Measurements from ENCODE around the gene SOS2. TPM values are rescaled to one million over a fixed set of nuclear protein-coding genes. Genes with fewer than 3 reads are reported as not detected.
"Not testable (repeated sequence)": the region's sequence is repeated elsewhere in the genome, so short reads cannot be mapped to it uniquely, and the experiment has no call there.

SOS2 gene
- total and polyA plus RNA-seq, 2 of the 8 experiments (the other 6 are each of a cell fraction or from before 2014, with no cell fraction given) = 2.8 to 12.7 TPM

DNA sequence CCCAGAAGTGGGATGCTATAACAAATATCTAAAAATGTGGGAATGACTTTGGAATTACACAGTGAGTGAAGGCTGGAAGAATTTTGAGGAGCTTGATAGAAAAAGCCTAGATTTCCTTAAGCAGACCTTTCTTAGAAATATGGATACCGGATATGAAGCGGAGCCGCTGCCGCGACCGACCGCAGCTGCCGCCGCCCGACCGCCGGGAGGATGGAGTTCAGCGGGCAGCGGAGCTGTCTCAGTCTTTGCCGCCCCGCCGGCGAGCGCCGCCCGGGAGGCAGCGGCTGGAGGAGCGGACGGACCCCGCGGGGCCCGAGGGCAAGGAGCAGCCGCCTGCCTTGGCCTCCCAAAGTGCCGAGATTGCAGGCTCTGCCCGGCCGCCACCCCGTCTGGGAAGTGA lies 157.7 kb downstream of the SOS2 start:
- 98% methylated on average over 12 of the region's 32 CpGs; no CpG with 5 or more reads in 1 of the 2 experiments for WGBS, 2 experiments (ENCODE audit: extremely low coverage in 1 of 2, insufficient coverage in 1 of 2, insufficient read length in 1 of 2, insufficient replicate concordance in 2 of 2, low coverage in 1 of 2, low lambda C conversion rate in 2 of 2, missing lambda C conversion rate in 1 of 2)

More for the DNA sequence above, 157.7 kb downstream of the SOS2 start:
- H2AFZ ChIP-seq (ENCODE audit: low read length); H3K9me3 ChIP-seq (ENCODE audit: insufficient read depth in 2 of 2, low read depth in 1 of 2, low read length in 1 of 2); H3K18ac ChIP-seq (ENCODE audit: extremely low read depth, low read length); H4K20me1 ChIP-seq (replicated peaks in 1 of 2; ENCODE audit: control insufficient read depth in 1 of 2, insufficient read depth in 2 of 2, low read length in 2 of 2); FAIRE-seq; H3K4me1 ChIP-seq (replicated peaks in 1 of 4; ENCODE audit: control insufficient read depth in 3 of 4, insufficient read depth in 4 of 4, low read length in 3 of 4); H3K79me2 ChIP-seq (ENCODE audit: control insufficient read depth in 1 of 2, insufficient read depth in 2 of 2, low read length in 2 of 2); H3K79me1 ChIP-seq (ENCODE audit: low read depth, low read length); H3K14ac ChIP-seq (ENCODE audit: insufficient read length); H3K27ac ChIP-seq (ENCODE audit: low read depth, low read length); H3K23ac ChIP-seq (ENCODE audit: insufficient read length); H2BK12ac ChIP-seq (ENCODE audit: low read depth, low read length); H3K36me3 ChIP-seq (ENCODE audit: control insufficient read depth in 2 of 4, insufficient read depth in 4 of 4, low read length in 3 of 4); H2AK5ac ChIP-seq (ENCODE audit: low read depth, low read length); H4K91ac ChIP-seq (replicated peaks; ENCODE audit: insufficient read length, low read length); H3K23me2 ChIP-seq (ENCODE audit: low read depth, low read length); H4K5ac ChIP-seq (ENCODE audit: insufficient read length, low read depth, low read length); H3K56ac ChIP-seq (replicated peaks; ENCODE audit: insufficient read length, low read depth, low read length); DNase-seq (ENCODE audit: low read depth in 1 of 2, low spot score in 2 of 2); H2BK15ac ChIP-seq (ENCODE audit: low read length); H2BK120ac ChIP-seq (replicated peaks; ENCODE audit: low read depth, low read length); H3K27me3 ChIP-seq (replicated peaks in 1 of 4; ENCODE audit: control insufficient read depth in 3 of 4, extremely low read depth in 1 of 4, insufficient read depth in 3 of 4, low read length in 3 of 4); POLR2A ChIA-PET (ENCODE audit: partially characterized antibody); H3K9ac ChIP-seq (replicated peaks in 1 of 4; ENCODE audit: extremely low read depth in 1 of 4, low read depth in 3 of 4, low read length in 3 of 4); H2BK20ac ChIP-seq (ENCODE audit: low read length); H3K4me3 ChIP-seq (ENCODE audit: extremely low read depth in 1 of 4, insufficient read depth in 2 of 4, low read depth in 3 of 4, low read length in 4 of 4); H2BK5ac ChIP-seq (ENCODE audit: low read depth, low read length); H3K4ac ChIP-seq (replicated peaks; ENCODE audit: insufficient read length, low read depth, low read length); CTCF ChIA-PET (ENCODE audit: partially characterized antibody); H4K8ac ChIP-seq (ENCODE audit: extremely low read depth, insufficient read depth, low read length); H3K4me2 ChIP-seq (ENCODE audit: insufficient read depth in 1 of 2, low read depth in 2 of 2, low read length in 2 of 2): not testable (repeated sequence)

Data from H1 (cell line).